ENCODE results near the gene PGA5.
"Not testable (repeated sequence)": the region's sequence is repeated elsewhere in the genome, so short reads cannot be mapped to it uniquely, and the experiment has no call there.

GRCh38 chr11:61204502-61205059, 36.4 kb upstream of the PGA5 start:
- TF ChIP-seq CTCF (IDR thresholded peaks at IDR 0.05); ZFX (IDR thresholded peaks at IDR 0.05; ENCODE audit: borderline replicate concordance): not testable (repeated sequence)

Measured in 22Rv1 (cell line).